Left colon (tissue), 2 donors: ENCODE data around the gene MSL2. TPM values are rescaled to one million over a fixed set of nuclear protein-coding genes. Genes with fewer than 3 reads are reported as not detected.
"Not testable (repeated sequence)": the region's sequence is repeated elsewhere in the genome, so short reads cannot be mapped to it uniquely, and the experiment has no call there.

ENCODE experiments used
- ATAC-seq: fragments of 200-7000 bp; cut with Tn5 transposase; one replicate; pipeline ENCODE4 v1.9.1; 2020; ENCODE audit warnings: mild to moderate bottlenecking, moderate library complexity
- DNase-seq, 2 donors: peaks; one replicate each; pipeline ENCODE4 v3.0.0-alpha.2; 2020
- intact Hi-C, 2 donors: fragments of 100-400 bp; cut with DNase I in 1 of 2; cut with micrococcal nuclease in 1 of 2; formaldehyde crosslinking; loops; one replicate each; pipeline versions ENCODE4 v1.11.2 to v1.14.0; 2022; cut with DNase I, micrococcal nuclease
- total RNA-seq, 2 donors: library from RNA; stranded (reverse); fragmentation: NEBNext Ultra II Directional; extraction: Animal tissue kit (Norgen Biotek cat#: 25700); gene quantifications; one replicate each; pipeline ENCODE4 v1.2.1, GENCODE V29; 2021
- donor health status: DM: no; HTN: no; CAD: no.
- donor health status: DM: yes; HTN: yes; CAD: no.

The MSL2 gene
- total RNA-seq, 2 donors from 2014 or later, result 22.6 to 24.5 TPM

DNA sequence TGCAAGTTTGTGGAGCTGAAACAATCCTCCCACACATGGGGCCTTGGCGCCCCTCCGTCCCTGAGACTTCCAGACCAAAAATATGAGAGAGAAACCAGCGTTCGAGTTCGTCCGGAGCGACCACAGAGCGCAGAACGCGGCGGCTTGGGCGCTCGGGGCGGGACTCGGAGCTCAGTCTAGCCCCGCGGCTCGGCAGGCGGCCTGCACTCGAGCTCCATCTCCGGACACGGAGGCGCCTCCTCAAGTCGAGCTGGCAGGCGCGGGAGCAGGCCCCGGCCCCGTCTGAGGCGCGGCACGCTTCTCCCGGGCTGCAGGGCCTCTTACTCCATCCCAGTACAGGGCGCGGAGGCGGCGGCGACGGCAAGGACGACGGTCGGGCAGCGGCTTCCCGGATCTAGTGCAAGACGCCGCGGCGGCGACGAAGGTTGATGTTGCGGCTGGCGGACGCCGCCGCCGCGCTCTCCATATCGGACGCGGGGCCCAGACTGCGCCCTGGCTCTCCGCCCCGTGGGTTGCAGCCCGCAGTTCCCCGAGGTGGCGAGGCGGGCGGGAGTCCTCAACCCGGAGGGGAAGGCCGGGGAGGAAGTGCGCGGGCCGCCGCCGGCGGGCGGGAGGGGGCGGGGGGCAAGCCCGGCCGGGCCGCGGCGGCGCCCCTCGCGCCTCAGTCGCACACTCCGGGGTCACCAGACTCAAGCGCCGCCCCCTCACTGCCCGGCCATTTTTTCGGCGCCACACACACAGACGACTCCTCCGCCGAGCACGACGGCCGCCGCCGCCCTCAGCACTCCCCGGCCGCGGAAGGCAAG, 674 bp downstream of the MSL2 start:
- intact Hi-C loops, result loop anchor here (10.0 kb wide), 3 partner anchors 59 to 559 kb away; partner anchors contain the start of genes PCCB (in 1 of the 2) and STAG1 (in 1 of the 2)
- ATAC-seq, result peak; percentile 33
- DNase-seq, result peak; percentile 70 to 84

DNA sequence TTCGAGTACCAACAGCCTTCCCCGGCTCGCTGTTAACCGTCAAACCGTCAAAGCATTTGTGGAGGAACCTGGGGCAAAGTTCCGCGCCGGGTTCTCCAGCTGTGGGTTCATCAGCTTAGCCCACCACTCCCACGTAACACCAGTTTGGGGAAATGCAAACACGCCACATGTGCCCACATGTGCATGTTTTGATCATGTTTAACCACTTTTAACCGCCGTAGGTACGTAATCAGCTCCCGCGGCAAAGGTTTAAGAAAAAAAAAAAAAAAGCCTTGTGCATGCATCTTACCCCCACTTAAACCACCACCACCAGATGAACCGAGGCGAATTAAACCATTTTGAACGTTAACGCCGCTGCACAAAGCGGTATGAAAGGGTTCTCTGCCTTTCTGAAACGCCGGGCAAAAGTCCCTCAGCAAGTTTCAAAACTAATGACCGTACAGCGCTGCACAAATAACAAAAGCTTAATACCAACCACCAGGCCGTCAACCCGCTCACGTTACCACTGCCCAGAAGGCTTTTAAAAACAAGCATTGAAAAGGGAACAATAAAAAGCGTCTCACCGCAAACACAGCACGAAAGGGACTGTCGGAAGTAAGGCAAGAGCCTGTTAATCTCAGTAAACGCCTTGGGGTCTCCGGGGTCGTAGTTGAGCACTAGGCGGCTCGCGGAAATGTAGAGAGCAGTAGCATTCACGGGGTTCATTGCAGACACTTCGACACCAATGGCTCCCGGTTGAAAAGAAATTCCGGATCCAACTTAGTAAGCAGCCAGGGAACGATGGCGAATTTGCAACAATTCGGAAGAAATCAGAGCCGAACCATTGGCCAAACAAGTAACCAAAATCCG, 1.5 kb downstream of the MSL2 start:
- no peak for ATAC-seq
- intact Hi-C loops, result loop anchor here (10.0 kb wide), 3 partner anchors 60 to 560 kb away; partner anchors contain the start of genes PCCB (in 1 of the 2) and STAG1 (in 1 of the 2)

DNA sequence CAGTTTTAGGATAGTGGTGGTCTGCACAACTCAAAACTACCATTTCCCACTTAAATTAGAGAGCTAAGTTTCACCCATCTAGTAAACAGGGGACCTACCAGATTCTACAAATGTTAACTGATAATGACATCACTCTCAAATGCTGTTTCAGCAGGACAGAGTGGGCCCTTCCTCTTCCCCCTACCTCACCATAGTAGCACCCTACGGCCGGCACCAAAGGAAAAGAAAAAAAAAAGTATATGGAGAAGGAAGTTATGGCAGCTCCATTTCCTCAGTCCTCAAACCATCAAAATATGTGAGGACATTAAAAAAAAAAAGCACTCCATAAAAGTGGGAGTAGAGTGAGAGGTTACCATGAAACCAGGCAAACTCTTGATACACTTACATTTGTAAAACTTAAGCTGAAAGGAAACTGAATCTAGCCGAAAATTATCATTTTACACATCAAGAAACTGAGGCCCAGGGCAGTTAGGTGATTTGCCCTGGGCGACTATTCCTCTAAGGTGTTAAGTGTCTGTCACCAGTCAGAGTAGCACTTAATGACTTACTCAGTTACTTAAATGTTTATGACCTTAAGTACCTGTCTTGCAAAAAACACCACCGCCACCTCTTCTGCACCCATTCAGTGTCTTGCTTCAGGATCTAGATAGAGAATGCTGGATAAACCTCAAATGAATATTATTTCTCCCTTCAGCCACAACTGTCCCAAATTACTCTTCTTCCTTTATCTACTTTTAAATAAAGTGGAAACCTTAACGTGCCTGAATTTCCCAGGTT, 2.7 kb downstream of the MSL2 start:
- DNase-seq, result no peak
- ATAC-seq, result no peak
- intact Hi-C loops, result loop anchor here (10.0 kb wide), 3 partner anchors 61 to 561 kb away; partner anchors contain the start of genes PCCB (in 1 of the 2) and STAG1 (in 1 of the 2)

More for the DNA sequence above, 1.5 kb downstream of the MSL2 start:
- peak; percentile 42 to 66 for DNase-seq

DNA sequence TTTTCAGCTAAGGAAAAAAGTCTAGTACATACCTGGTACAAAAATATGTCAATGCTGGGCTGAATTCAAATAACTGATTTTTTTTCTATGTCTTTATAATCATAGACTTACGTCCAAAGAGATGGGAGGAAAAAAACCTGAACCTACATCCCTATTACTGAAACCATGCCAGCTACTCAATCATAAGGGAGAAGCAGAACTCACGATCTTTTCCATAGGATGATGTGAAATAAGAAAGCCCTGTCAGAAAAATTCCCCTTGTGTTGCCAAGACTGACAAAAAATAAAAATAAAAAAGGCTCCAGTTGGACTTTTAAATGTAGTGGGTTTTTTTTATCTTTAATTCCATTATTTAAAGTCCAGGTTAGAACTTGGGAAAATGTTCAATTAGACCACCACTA, 3.3 kb downstream of the MSL2 start:
- ATAC-seq (no peak), DNase-seq (no peak)
- intact Hi-C loops, result loop anchor here (10.0 kb wide), 3 partner anchors 62 to 562 kb away; partner anchors contain the start of genes PCCB (in 1 of the 2) and STAG1 (in 1 of the 2)

DNA sequence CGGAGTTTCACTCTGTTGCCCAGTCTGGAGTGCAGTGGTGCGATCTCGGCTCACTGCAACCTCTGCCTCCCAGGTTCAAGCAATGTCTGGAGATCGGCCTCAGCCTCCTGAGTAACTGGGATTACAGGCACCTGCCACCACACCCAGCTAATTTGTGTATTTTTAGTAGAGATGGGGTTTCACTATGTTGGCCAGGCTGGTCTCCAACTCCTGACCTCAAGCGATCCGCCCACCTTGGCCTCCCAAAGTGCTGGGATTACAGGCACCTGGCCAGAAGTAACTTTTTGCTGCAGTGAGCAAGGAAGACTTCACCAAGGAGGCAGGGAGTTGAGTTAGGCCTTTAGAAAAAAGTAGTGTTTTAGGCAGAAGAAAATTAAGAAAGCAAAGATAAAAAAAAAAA, 3.9 kb downstream of the MSL2 start:
- intact Hi-C loops, result loop anchor here (10.0 kb wide), 3 partner anchors 63 to 563 kb away; partner anchors contain the start of genes PCCB (in 1 of the 2) and STAG1 (in 1 of the 2)

DNA sequence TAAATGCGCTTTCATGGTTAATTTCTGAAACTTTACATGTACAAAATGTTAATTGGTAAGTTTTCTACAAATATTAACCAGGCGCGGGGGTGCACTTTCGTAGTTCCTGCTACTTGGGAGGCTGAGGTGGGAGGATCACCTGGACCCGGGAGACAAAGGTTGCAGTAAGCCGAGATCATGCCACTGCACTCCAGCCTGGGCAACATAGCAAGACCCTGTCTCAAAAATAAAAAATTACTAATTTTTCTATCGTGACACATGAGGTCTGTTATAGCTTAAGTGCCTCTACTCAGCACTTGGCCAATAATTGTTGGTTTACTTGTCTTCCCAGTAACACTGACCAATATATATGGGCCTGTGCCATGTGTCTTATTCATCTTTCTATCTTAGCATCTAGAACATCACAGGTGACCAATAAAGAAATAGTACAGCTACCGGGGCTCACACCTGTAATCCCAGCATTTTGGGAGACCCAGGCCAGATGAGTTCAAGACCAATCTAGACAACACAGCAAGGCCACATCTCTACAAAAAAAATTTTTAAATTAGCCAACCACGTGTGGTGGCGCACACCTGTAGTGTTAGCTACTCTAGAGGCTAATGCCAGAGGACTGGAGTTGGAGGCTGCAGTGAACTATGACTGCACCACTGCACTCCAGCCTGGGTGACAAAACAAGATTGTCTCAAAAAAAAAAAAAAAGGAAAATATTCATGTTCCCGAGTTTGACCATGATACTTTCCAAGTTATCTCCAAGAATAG, 6.1 kb downstream of the MSL2 start:
- DNase-seq, result no peak
- no peak for ATAC-seq
- intact Hi-C loops, result loop anchor here (10.0 kb wide), 3 partner anchors 65 to 565 kb away; partner anchors contain the start of genes PCCB (in 1 of the 2) and STAG1 (in 1 of the 2)

More for the DNA sequence above, 3.9 kb downstream of the MSL2 start:
- not testable (repeated sequence) for DNase-seq, ATAC-seq

DNA sequence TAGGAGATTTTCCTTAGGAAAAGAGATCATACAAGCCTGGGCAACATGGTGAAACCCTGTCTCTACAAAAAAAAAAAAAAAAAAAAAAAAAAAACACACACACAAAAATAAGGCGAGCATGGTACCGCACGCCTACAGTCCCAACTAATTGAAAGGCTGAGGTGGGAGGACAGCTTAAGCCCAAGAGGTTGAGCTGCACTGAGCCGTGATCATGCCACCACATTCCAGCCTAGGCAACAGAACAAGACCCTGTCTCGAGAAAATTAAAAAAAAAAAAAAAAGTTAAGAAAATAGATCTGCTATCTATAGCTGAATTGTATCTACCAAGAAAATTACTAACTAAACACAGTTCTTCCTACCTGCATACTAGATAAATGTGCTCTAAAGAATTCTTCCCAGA, 7.1 kb downstream of the MSL2 start:
- ATAC-seq, result no peak
- intact Hi-C loops, result no loop called here

DNA sequence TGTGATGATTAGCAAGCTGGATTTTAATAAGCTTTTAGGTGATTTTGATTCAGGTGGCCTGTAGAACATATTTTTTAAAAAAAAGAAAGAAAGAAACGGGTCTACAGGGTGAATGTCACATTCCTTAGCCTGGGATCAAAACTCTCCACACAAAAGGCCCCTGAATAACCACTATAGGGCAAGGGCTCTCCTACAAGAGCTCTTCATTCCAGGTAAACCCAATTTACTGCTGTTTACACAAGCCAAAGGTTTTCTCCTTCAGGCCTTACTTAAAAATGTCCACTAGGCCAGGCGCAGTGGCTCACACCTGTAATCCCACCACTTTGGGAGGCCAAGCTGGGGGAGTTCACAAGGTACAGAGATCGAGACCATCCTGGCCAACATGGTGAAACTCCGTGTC, 8.3 kb downstream of the MSL2 start:
- ATAC-seq, result peak; percentile 13
- DNase-seq, result no peak
- intact Hi-C loops, result no loop called here

More for the DNA sequence above, 7.1 kb downstream of the MSL2 start:
- no peak for DNase-seq

DNA sequence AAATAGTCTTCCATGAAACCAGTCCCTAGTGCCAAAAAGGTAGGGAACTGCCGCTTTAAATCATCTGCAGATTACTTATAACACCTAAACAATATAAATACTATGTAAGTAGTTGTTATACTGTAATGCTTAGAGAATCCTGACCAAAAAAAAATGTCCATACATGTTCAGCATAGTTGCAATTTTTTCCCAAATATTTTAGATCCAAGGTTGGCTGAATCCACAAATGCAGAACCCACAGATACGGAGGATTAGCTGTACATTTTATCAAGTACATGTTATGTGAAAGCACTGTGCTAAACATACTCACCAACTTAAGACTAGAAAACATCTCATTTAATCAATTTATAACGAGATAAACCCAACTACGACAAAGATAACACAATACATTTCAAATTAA, 9.3 kb downstream of the MSL2 start:
- DNase-seq (no peak), ATAC-seq (no peak)
- intact Hi-C loops, result no loop called here

DNA sequence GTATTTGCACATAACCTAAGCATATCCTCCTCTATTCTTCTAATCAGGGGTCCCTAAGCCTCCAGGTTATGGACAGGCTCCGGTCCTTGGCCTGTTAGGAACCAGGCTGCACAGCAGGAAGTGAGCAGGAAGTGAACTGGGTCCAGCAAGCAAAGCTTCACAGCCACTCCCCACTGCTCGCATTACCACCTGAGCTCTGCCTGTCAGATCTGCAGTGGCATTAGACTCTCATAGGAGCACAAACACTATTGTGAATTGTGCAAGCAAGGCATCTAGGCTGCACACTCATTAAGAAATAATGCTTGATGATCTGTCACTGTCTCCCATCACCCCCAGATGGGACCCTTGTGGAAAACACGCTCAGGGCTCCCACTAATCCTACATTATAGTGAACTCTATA, 9.8 kb downstream of the MSL2 start:
- ATAC-seq, result peak; percentile 93

DNA sequence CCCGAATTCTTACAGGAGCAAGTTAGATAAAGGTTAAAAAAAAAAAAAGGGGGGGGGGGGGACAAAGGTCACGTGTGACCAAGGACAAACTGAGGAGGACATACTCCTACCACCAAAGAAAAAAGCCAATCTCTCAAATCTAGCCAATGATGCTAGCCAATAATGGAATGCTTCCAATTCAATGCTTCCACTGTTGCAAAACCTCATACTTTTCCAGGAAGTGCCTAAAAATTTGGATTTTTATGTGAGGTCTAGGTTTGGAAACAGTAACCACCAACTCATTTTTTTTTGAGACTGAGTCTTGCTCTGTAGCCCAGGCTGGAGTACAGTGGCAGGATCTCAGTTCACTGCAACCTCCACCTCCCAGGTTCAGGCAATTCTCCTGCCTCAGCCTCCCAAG, 11.4 kb downstream of the MSL2 start:
- no peak for ATAC-seq
- intact Hi-C loops, result no loop called here

More for the DNA sequence above, 9.8 kb downstream of the MSL2 start:
- intact Hi-C loops, result no loop called here
- peak; percentile 50 to 56 for DNase-seq

DNA sequence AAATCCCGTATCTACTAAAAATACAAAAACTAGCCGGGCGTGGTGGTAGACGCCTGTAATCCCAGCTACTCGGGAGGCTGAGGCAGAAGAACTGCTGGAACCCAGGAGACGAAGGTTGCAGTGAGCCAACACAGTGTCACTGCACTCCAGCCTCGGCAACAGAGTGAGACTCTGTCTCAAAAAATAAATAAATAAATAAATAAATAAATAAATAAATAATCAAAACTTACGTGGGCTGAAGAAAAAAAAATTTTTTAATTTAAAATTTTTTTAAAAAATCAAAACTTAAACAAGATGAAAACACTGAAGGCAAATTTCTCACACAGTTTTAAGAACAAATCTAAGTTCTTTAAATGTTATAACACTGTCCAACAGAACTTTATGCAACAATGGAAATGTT, 14.4 kb downstream of the MSL2 start:
- no peak for ATAC-seq
- DNase-seq, result no peak
- intact Hi-C loops, result no loop called here

More for the DNA sequence above, 11.4 kb downstream of the MSL2 start:
- no peak for DNase-seq

DNA sequence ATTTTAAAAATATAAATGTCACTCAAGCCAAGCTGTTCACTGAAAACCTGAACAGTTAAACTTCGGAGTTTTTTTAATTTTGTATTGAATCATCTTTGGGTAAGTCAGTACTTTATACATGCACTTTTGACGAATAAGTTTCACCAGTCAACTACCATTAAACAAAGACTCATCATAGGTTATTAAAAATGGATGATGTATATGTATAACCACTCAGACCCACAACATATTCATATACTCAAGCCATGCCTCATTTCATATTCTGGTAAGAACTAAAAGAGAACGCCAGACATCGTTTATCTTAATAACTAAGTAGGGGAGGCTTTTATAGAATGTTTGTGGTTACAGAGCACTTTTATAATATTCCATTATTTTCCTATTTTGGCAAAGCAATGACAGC, 18.3 kb downstream of the MSL2 start:
- DNase-seq (no peak), ATAC-seq (no peak)
- intact Hi-C loops, result no loop called here

DNA sequence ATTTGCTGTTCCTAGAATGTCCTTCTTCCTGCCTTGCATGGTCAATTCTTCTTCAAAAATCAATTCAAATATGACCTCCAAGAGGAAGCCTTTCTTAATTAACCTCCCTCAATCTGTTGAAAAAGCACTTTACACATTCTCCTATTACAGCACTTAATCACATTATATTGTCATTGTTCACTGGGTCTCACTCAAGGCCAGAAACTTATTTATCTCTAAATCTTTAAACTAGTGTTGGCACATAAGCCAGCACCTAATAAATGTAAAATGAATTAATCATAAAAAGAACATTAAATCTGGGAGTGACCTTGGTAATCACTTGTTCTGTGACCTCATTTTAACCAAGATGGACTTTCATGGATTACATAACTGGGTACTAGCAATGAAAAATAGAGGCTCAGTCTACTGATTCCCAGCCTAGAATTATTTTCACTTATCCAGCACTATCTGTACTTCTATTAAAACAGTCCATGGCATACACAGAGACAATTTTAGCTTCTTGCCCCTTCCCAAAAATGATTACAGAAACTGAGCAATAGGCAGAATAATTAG, 22.1 kb downstream of the MSL2 start:
- intact Hi-C loops, result no loop called here
- DNase-seq (no peak), ATAC-seq (no peak)

DNA sequence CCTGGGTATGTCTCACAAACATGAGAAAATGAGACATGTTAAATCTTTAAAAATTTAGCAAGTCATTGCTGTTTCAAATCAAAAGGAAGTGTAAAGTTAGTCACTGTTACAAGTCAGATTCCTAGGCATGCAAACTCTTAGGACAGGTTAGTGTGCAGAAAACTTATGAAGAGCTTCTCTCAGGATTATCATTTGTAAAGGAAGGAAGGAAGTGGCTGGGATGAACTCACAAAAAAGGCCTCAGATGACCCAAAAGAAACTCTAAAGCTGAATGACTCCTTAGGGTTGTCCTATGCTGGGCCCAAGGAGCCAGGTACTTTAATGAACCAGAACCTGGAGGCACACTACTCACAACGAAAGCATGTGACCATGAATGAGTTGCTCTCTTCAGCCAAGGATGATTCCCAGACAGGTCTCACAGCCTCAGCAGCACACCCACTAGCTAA, 25.0 kb downstream of the MSL2 start:
- ATAC-seq (no peak), DNase-seq (no peak)
- intact Hi-C loops, result no loop called here

DNA sequence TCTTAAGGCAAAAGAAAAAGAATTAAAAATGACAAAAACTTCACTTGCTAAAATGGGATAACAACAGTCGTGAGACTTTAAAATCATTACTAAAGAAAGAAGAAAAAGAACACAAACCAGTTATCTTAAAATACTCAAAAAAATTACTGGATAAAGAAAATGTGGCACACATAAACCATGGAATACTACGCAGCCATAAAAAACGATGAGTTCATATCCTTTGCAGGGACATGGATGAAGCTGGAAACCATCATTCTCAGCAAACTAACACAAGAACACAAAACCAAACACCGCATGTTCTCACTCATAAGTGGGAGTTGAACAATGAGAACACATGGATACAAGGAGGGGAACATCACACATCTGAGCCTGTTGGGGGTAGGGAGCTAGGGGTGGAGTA, 27.9 kb downstream of the MSL2 start:
- intact Hi-C loops, DNase-seq, ATAC-seq: not testable (repeated sequence)

DNA sequence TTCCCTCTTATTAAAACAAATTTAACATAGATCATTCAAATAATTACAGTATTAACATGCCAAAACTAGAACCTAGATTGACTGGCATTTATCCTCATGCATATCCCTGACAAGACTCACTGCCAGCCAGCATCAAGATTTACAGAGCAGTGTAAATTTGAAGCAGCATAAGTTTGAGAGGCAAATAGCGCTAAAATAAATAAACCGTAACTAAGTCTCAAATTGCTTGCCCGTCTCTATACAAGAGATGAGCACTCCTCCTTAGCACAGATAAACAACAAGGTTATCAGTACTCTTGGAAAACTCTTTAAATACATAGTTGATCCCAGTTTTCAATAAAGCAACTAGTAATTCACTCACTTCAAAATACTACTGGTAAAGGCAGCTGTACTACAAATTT, 29.6 kb downstream of the MSL2 start:
- no peak for DNase-seq
- no peak for ATAC-seq
- intact Hi-C loops, result no loop called here
